GM21526 (cell line): ENCODE measurements around the gene STXBP1.
A peak's percentile ranks its signal among the peaks of the same experiment; 100 is the strongest.

Experiments
- ATAC-seq: cut with Tn5 transposase; IDR thresholded peaks from one replicate; pipeline ENCODE4 v1.9.1; 2021; ENCODE audit warnings: moderate library complexity; ENCODE audit not compliant: unreplicated experiment, low FRiP score

STXBP1 gene

GRCh38 chr9:127686461-127687393 lies 74.7 kb downstream of the STXBP1 start:
- no peak for ATAC-seq

DNA sequence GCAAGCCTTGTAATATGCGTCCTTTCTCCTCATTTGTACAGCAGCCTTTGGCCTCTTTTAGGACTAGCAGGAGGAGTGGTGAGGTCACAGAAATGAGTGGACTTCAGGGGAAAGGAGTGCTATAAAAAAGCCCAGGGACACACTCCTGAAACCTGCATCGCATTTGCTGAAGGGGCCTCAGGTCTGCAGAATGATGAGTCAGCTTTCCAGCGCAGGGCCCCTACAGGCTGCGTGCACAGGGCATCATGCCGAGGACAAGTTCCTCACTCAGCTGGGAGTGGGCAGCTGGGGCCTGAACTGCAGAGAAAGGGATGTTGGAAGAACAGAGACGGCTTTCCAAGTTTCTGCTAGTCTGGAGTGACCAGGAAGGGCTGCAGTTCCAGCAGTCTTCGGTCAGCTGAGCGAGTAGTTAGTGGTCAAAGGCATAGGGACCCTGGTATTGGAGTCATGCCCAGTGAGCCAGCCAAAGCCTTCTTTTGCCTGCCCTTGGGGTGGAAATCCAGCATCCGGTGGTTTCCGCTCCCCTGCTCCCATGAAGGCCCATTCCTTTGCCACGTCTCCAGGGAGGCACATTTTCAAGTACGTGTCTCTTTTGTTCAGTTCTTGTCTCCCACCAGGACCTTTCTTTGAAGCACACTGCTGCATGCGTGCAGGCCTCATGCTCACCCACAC lies 77.4 kb downstream of the STXBP1 start:
- ATAC-seq: no peak

GRCh38 chr9:127690735-127691134 lies 78.7 kb downstream of the STXBP1 start:
- no peak for ATAC-seq

DNA sequence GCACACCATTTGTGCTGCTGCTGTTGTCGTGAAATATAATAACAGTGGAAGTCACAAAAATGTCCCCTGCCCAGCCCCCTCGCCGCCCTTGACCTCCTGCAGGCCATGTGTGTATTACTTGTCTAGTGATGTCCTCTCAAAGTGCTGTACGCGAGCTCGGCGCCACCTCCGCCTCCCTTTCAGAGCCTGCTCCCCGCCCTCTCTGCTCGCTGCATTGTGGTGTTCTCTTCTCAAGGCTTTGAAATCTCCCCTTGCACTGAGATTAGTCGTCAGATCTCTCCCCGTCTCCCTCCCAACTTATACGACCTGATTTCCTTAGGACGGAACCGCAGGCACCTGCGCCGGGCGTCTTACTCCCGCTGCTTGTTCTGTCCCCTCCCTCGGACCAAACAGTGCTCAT lies 80.0 kb downstream of the STXBP1 start:
- no peak for ATAC-seq

- ATAC-seq: no peak
Observed at GRCh38 chr9:127693143-127693542, 81.1 kb downstream of the STXBP1 start.

DNA sequence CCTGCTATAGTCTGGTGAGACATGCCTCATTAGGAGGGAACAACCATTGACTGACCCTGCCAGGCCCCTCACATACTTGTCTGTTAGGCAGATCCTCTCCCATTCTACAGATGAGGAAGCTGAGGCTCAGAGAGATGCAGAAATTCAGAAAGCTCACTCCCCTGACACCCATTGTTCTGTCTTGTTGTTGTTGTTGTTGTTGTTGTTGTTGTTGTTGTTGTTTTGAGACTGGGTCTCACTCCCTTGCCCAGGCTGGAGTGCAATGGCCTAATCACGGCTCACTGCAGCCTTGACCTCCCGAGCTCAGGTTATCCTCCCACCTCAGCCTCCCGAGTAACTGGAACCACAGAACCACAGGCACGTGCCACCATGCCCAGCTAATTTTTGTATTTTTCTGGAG lies 81.6 kb downstream of the STXBP1 start:
- no peak for ATAC-seq

DNA sequence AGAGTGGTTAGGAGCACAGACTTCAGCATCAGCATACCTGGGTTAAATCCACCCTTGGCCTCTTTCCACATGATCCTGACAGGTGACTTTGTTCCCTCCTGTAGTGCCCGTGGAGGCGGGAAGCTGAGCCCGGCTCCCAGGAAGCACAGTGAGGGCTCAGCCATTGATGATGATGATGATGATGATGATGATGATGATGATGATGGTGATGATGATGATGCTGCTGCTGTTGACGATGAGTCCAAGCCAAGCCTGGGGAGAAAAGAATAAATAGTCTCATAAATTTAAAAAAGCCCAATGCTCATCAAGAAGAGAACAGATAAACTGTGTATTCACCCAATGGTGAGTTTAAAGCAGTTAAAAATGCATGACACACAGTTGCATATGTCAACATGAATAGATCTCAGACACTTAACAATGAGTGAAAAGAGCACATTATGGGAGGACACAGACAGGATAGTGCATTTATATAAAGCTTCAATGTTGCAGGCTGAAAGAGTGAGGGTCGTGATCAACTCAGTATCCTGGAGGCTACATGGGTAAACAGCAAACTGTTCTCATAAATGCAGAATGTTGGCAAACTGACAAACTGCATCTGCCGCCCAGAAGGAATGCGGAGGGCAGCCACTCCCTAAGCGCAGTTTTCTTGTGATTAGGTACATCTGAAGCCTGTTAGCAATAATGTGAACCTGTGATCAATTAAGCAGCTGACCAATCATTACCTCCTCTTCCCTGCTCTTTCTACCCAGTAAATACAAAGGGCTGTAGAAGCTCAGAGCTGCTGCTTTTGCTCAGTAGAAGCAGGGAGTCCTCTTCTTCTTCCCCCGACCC lies 83.0 kb downstream of the STXBP1 start:
- no peak for ATAC-seq

DNA sequence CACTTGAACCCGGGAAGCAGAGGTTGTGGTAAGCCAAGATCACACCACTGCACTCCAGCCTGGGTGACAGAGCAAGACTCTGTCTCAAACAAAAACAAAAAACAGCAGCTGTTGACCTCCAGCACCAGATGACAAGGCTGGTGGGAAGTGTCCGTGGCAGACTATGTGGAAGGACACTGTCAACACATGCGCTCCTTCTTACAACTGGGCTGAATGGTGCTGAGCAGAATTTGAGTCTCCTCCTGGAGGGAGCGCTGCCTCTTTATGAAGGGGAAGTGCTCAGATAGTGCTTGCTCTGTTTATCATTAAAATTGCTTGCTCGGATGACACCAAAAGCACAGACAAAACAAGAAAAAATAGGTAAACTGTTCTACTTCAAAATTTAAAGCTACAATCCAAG lies 85.5 kb downstream of the STXBP1 start:
- no peak for ATAC-seq

DNA sequence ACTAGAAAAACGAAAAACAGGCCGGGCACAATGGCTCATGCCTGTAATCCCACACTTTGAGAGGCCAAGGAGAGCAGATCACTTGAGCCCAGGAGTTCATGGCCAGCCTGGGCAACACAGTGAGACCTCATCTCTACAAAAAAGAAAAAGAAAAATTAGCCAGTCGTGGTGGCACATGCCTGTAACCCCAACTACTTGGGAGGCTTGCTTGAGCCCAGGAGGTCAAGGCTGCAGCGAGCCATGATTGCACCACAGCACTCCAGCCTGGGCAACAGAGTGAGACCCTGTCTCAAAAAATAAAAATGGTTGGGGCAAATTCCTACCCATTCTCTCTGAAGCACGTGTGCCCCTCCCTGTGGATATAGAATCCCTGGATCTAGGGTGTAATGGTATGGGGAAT lies 86.3 kb downstream of the STXBP1 start:
- no peak for ATAC-seq

- ATAC-seq: peak; percentile 88
Observed at GRCh38 chr9:127698985-127699670, 87.1 kb downstream of the STXBP1 start.

GRCh38 chr9:127700140-127700539 lies 88.1 kb downstream of the STXBP1 start:
- no peak for ATAC-seq

DNA sequence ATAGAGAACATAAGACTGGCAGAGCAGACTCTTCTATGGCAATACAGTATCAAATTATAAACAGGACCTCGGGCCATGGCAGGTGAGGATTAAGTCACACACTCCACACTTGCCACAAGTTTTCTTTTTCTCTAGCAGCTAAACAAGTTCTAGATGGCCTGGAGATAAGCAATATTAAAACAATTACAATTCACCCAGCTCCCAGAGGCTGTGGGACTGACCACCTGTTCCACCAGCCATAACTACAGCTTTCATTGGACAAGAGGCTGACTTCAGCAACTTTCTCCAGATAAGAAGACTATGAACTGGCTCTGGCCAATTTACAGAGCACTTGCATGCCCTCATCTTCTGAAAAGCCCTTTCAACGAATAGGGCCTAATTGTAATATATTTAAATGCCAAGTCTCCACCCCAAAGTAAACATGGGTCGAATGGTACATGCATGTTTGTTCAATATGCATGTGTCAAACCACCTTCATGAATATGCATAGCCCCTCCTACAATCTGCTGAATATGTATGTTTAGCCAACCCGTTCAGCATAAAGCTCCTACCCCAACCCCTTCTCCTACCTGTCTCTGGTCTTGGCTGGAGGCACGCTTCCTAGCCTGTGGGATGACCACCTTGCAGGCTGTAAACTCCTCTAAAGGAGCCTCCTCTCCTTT lies 88.6 kb downstream of the STXBP1 start:
- no peak for ATAC-seq

DNA sequence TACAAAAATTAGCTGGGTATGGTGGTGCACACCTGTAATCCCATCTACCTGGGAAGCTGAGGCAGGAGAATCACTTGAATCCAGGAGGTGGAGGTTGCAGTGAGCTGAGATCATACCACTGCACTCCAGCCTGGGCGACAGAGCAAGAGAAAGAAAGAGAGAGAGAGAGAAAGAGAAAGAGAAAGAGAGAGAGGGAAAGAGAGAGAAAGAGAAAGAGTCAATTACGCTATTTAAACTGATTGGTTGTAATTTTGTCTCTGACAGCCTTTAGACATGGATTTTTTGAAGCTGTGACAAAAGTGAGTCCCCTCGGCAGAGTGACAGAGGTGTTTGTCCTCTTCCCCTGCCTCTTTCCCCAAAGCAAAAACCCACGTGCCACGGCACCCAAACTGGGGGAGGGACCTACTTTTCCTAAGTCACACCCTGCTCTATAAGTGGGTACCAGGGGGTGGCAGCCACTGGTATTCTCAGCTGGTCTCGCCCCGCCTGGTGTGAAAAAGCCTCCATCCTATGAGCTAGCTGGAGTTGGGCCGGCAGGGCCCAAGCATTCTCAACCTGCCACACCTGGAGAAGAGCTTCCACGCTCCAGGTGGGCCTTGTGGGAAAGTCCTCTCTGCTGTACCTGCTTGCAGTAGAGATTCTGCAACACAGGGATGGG lies 91.3 kb downstream of the STXBP1 start:
- ATAC-seq: no peak

DNA sequence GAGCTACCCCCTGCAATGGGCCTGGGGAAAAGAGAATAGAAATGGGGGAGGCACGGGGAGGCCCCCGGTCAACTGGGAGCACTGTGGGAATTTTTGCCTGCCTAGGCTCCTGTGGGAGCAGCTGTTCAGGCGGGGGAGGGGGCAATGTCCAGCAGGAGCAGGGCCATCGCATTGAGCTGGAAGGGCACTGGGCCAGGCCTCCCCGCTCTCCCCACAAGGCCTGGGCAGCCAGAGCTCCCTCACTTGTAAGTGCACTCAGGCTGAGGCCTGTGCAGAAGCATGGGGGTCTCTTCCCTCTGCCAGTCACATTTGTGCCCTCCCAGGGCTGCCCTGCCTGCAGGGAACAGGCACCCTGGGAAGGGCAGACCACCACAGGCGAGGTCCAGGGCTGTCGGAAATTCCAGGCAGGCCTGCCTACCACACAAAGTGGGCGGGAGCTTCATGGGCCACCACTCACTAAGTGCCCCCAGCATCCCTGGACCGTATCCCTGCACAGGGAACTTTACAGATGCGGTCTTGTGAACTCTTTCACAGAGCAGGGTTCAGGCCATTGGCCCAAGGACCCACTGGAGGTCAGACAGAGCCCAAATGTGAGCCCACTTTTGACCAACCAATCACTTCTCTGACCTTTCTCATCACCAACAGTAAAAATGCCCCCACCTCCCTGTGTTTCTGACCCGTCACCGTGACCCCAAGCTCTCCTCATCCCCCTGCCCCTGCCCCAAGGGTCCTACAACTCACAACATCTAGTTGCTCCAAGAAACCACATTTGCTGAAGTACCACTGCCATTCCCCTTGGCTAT lies 93.7 kb downstream of the STXBP1 start:
- ATAC-seq: no peak

- ATAC-seq: no peak
Observed at GRCh38 chr9:127706836-127707241, 94.8 kb downstream of the STXBP1 start, which contains the start of gene CFAP157. CFAP157 (plus strand) TSS chr9:127706988; CDS start chr9:127707032, 44 bp downstream.

- ATAC-seq: no peak
Observed at GRCh38 chr9:127707766-127708165, 95.7 kb downstream of the STXBP1 start.

- no peak for ATAC-seq
Observed at GRCh38 chr9:127708952-127709587, 97.0 kb downstream of the STXBP1 start.

GRCh38 chr9:127710204-127710783 lies 98.2 kb downstream of the STXBP1 start:
- ATAC-seq: no peak
